IPS DF 19.7 (cell line): ENCODE data around the gene NFE2.

ENCODE experiments used
- DNase-seq: peaks from one replicate; pipeline ENCODE4 v3.0.0-alpha.2; 2013; ENCODE audit warnings: low read depth, low spot score

NFE2 gene

DNA sequence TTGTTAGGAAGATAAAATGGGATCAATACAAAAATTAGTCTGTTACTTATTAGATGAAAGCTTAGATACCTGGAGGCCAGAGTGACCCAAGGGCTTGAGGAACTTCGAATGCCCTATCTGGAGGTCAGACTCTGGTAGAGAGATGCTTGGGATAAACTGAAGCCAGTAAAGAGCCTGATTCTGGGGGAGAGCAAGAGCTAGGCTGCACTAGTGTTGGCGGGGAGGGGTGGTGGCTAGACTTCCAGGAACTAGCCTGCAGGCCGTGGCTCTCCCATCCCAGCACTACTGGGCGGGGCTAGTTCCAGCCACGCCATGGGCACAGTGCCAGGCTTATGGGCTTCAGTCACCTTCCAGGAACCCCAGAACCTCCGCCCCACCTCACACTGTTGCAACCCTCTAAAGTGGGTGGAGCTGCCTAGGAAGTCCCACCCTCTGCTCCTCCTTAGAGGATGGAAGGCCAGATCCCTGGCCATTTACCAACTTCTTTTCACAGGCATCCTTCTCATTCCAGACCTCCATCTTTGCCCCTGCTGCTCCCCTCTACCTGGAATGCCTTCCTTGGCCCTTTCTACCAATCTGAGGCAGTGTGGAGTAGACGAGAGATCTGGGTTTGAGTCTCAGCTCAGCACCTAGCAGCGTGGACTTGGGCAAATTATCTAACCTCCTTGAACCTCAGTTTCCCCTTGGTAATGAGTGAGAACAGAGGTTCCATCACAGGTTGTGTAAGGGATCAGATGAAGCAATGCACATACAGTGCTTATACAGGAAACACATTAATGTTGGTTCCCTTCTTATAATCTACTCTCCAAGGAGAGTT, 6.3 kb upstream of the NFE2 start:
- no peak for DNase-seq

DNA sequence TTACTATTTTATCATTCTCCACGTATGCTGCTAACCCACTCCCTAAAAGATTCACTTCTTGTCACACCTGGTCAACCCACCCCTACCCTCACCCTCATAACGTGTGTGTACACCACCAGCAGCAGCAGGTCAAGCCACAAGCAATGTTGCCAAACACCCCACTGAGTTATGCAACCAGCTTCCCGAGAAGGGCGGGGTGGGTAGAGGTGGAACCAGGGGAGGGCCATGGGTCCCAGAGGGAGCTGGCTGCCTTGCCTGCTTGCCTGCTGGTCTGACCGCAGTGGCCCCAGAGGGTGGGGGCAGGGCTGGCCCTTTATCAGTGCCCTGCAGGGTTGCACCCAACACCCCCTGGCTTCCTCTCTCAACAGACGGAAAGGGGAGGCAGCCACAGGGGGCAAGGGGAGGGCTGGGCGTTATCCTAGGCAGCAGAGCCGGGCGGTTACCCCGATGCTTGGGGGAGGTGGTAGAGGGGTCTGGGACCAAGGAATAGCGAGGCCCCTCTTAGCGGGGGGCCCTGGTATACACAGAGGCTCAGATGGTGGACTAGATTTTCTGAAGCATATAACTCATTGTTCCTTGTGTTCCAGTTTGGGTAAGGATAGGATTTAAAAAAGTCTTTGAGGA, 3.5 kb upstream of the NFE2 start:
- no peak for DNase-seq

- DNase-seq = no peak
Measured at GRCh38 chr12:54303640-54304039, 2.8 kb upstream of the NFE2 start.

DNA sequence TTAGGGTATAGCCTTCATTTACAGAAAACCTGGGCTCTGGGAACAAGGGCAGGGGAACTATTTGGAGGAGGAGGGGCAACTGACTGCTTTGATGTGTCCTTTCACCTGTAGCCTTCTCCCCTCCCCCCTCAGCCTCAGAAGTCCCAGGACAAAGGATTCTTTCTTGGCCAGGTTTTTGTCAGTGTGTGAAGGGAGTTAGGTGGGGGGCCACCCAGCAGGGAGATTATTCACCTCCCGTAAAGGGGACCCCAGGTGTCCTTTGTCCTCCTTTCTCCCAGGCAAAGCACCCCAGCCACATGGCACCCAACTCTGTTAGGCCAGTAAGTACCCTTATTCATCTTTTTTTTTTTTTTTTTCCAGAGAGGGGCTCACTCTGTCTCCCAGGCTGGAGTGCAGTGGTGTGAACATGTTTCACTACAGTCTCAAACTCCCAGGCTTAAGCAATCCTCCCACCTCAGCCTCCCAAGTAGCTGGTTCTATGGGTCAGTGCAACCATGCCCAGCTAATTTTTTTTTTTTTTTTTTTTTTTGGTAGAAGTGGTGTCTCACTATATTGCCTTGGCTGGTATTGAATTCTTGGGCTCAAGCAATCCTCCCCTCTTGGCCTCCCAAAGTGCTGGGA, 723 bp upstream of the NFE2 start:
- DNase-seq = no peak

DNA sequence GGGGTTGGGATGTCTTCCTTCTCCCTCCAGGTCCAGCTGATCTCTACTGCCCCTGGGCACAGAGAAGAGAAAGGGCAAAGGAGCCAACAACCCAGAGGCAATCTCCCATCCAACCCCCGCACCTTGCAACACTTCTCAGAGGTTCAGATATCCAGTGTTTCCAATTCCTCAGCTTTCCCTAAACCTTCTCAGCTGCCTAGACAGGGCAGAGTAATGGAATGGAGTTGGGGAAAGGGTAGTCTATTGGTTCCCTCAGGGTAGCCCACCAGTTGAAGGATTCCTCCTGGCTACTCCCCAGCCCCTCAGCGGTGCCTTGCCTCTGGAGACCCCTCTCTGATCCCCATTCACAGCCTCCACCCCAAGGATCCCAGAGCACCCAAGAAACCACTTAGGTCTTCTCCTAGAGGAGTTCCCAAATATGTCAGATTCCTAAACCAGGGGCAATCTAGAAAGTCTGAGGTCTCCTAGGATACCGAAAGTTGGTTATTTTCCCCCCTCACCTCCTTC, 537 bp downstream of the NFE2 start:
- DNase-seq = no peak

DNA sequence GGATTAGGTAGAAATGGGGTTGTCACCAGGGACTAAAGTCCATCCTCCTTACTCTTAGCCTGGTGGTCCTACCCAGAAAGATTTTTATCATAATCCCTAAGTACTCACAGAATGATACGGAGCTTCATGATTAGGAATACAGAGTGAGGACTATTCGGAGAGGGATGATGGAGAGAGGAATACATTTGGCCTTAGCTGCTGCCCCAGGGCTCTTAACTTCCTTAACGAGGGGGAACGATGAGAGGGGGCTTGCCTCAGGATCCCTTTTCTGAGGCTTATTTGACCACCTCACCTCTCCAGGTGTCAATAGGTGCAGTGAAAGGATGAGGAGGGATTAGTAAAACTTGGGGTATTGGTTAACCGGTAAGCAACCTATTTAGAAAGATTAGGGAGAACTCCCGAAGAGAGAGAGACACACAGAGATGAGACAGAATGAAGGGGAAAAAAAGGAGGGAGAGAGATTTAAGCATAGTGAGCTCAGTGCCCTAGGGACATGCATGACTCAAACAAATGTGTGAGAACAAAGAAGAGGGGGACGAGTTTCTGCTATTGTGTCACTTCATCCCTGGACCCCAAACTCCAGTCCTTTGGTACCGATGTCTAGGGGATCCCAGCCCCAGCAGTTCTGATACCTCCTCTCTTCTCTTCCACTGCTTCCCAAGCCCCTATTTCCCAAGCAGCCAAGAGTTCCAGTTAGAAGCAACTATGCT, 1.1 kb downstream of the NFE2 start:
- no peak for DNase-seq

DNA sequence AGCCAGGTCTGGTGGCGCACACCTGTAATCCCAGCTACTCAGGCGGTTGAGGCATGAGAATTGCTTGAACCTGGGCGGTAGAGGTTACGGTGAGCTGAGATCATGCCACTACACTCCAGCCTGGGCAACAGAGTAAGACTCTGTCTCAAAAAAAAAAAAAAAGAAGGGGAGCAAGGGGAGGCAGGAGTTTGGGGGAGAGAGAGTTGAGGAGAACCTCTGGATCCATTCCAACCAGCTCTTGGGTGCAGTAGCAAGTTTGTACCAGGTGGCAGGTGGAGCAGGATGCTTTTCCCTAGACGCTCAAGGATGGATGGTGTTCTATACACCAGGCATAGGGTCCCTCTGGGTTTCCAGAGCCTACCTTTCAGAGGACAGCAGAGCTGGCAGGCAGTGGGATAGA, 1.9 kb downstream of the NFE2 start:
- no peak for DNase-seq

DNA sequence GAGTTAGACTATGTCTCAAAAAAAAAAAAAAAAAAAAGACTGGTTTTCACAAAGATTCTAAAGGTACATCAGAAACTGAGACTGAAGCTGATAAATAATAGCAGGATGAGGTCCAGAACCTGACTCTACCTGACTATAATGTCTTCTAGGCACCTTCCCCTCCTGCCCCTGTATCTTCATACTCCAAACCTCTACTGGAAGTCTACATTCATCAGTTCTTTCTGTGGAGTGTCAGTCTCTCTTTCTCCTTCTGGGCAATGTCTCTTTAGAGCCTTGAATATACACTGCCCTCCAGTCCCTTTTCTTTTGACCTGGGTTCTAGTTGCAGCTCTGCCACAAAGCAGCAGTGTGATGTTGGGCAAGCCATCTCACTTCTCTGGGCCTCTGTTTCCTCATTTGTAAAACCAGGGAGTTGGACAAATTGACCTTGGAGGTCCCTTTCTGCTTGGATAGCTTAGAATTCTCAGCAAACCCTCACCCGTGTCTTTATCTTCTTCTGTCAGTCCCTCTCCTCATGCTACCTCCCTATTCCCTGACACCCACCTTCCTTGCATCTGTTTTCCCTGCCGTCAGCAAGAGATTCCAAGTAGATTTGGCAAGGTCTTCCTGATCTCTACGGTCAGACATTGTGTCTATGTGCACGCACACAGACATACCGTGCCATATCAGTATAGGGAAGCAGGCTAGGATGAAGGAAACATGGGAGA, 4.3 kb downstream of the NFE2 start:
- DNase-seq = no peak

- DNase-seq = no peak
Measured at GRCh38 chr12:54294953-54295566, 5.8 kb downstream of the NFE2 start.

DNA sequence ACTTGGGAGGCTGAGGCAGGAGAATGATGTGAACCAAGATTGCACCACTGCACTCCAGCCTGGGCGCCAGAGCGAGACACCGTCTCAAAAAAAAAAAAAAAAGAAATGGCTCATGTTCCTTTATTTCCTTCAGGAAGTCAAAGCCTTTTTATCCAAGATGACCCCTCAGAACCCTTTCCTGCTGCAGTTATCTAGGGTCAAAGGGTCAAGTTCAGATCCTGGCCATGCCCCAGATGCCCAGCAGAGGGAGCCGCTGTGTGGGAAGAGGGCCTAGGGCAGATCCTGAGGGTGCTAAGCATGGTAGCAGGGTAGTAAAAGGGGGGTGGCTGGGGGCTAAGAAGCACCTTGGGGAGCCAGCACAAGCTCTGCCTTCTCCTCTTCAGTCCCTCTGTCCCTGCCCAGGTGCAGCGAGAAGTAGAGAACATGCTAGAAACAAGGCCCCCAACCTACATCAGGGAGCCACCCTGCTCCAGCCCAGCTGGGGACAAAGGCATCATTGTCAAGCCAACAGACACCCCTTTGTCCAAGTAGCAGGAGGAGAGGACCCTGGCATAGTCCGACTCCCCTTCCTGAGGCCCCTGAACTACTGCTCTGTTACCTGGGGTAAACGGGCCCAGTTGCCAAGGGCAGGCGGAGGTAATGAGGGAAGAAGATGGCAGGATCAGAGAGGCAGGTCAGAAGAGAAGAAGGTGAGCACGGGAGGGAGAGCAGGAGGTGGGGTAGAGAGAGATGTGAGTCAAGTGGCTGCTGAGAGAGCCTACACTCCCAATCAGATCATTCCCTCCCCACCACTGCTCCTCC, 6.5 kb downstream of the NFE2 start:
- DNase-seq = no peak

DNA sequence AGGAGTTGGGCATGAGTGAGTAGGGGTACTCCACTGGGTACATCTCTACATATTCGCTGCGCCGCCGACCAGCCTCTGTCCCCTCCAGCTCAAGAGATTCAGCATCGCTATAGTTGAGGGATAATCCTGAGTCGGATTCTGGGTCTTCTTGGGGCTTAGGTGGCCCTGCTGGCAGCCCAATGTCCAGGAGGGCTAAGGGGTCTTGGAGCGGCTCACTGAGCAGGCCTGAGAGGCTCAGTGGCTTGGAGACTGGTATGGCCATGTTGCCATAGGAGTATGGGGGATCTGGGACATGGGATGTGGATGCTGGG, 7.9 kb downstream of the NFE2 start:
- DNase-seq = no peak

- no peak for DNase-seq
Measured at GRCh38 chr12:54292083-54292930, 8.5 kb downstream of the NFE2 start.

DNA sequence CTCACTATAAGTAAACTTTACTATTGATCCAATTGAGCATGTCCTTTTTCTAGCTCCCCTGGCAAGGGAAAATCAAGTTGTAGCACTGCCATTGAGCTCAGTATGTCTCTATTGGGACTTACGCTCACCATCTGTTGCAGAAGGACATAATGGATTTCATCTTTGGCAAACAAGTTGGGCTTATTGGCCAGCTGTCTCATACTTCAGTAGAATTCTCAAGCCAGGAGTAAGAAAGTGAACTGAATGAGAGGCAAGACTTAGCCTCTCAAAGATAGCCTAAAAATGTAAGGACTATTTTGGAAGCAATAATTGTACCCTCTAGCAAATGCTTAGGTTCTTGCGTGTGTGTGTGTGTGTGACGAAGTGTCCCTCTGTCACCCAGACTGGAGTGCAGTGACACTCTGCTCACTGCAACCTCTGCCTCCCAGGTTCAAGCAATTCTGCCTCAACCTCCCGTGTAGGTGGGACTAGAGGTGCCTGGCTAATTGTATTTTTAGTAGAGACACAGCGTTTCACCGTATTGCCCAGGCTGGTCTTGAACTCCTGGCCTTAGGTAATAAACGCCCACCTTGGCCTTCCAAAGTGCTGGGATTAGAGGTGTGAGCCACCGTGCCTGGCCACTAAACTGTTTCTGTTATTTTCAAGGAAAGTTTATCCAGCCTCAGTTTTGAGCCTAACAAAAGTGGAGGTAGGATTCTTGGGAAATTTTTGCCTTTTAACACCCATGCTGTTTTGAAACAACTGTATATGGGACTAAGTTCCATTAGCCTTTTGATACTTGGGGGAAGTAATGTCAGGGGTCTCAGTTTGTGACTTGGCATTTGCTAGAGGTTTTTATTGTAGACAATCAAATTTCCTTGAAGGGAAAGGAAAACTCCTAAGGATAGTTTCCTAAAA, 13.3 kb downstream of the NFE2 start:
- DNase-seq = no peak

DNA sequence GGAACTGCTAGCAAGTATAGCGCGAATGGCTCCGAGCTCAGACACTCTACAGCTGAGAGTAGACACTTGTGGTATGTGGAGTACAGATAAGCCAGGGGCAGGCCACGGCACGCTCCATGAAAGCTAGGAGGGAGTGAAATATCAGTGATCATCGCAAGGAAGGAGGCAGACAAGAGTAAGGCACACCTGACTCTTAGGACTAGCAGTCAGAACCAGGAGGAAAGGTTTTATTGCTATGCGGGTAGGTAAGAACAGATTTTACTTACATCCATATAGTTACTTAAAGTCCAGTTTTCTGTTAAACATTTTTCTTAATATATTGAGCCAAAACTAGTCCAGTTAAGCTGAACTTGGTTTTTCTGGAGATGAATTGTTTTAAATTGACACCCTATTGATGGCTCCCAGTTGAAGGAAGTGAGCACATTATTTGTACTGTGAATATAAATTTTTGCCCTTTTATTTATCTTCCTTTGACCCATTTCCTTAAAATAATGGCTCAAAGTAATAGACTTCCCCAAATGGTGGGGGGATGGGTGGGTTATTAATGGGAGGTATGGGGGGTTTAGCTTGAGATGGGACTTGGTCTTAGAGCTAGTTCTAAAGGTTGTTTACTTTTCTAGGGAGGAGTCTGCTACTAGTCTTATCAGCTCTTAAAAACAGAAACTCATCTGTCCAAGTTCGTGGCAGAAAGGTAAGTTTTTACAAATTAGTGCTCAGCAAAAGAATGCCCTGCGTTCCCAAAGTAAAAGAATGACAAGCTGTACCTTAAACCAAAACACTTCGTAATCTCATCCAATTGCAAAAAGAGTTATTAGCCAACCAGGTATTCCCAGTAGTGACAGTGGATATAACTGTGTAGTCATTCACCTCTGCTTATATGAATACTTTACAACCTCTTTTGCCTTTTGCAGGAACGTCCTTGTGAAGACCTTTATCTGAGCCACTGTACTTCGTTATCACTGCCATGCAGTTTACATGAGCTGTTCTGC, 14.5 kb downstream of the NFE2 start:
- DNase-seq = no peak

DNA sequence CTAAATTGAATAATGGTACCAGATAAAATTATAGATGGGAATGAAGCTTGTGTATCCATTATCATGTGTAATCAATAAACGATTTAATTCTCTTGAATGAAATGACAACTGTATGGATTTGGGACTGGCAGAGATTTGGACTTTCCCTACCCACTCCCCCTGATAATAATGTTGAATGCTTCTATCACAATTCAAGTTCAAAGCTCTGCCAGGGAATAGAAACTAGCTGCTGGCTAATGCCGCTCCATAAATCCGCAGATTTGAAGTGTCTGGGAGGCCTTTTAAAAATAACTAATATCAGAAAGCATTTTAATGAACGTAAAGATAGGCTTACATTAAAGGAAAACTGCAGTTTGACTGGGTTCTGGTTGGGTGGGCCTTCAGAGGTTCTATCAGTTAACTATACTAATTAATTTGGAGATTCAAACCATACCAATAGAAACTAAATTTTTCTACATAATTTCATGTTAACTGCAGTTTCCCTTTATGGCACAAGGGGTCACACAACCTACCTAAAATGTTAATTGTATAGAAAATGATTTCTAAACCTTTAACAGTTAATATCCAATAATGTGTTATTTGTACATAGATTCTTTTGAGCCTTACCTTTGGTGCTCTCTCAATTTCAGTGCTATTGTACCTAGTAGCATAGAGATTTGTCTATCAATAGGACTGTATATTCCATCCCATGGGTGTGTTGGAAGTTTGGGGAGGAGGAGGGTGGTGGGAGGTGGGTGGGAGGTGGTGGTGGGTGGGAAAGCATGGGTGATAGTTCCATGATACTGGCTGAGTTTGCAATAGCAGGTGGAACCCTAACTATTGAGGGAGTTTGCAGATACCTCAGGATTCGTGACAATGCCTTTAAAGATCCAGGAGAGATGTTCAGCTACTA, 15.4 kb downstream of the NFE2 start:
- DNase-seq = no peak
